ENCODE measurements around the gene C16orf92.

C16orf92 gene

DNA sequence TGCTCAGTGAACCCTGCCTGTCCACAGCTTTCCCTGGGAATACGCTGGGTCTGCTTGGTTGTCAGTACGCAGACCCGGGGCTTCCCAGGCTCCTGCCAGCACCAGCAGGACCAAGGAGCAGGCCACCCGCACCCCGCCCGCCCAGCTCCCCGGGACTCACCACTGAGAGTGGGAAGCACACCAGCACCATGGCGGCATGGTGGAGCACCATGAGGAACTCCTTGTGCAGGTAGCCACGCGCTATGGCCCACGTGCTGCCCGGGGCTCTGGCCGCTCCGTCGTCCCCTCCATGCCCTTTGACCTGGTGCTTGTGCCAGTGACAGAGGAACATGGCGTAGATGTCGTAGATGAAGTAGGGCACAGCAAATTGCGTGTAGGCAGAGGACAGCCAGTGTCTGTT lies 3.5 kb downstream of the C16orf92 start:
- no peak for TF ChIP-seq ZNF70 (CRISPR knock-in tag; IDR thresholded peaks at IDR 0.05)
- no peak for TF ChIP-seq PPARA (CRISPR knock-in tag; IDR thresholded peaks at IDR 0.05; ENCODE audit: borderline replicate concordance)
- no peak for TF ChIP-seq ZNF565 (CRISPR knock-in tag; conservative IDR thresholded peaks at IDR 0.05; ENCODE audit: low read depth)
- no peak for TF ChIP-seq CSDC2 (CRISPR knock-in tag; IDR thresholded peaks at IDR 0.05)
- TF ChIP-seq, protein P1, sequence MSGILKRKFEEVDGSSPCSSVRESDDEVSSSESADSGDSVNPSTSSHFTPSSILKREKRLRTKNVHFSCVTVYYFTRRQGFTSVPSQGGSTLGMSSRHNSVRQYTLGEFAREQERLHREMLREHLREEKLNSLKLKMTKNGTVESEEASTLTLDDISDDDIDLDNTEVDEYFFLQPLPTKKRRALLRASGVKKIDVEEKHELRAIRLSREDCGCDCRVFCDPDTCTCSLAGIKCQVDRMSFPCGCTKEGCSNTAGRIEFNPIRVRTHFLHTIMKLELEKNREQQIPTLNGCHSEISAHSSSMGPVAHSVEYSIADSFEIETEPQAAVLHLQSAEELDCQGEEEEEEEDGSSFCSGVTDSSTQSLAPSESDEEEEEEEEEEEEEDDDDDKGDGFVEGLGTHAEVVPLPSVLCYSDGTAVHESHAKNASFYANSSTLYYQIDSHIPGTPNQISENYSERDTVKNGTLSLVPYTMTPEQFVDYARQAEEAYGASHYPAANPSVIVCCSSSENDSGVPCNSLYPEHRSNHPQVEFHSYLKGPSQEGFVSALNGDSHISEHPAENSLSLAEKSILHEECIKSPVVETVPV (CRISPR knock-in tag; IDR thresholded peaks at IDR 0.05), result no peak
- TF ChIP-seq ZNF8 (CRISPR knock-in tag; IDR thresholded peaks at IDR 0.05), result no peak
- no peak for TF ChIP-seq ARNTL (CRISPR knock-in tag; IDR thresholded peaks at IDR 0.05; ENCODE audit: borderline replicate concordance, low read depth)
- TF ChIP-seq TCF4 (CRISPR knock-in tag; IDR thresholded peaks at IDR 0.05; ENCODE audit: borderline replicate concordance), result no peak
- TF ChIP-seq, protein P2, sequence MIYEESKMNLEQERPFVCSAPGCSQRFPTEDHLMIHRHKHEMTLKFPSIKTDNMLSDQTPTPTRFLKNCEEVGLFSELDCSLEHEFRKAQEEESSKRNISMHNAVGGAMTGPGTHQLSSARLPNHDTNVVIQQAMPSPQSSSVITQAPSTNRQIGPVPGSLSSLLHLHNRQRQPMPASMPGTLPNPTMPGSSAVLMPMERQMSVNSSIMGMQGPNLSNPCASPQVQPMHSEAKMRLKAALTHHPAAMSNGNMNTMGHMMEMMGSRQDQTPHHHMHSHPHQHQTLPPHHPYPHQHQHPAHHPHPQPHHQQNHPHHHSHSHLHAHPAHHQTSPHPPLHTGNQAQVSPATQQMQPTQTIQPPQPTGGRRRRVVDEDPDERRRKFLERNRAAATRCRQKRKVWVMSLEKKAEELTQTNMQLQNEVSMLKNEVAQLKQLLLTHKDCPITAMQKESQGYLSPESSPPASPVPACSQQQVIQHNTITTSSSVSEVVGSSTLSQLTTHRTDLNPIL (CRISPR knock-in tag; IDR thresholded peaks at IDR 0.05; ENCODE audit: low read depth), result no peak
- TF ChIP-seq ISL1 (CRISPR knock-in tag; IDR thresholded peaks at IDR 0.05), result no peak
- no peak for ATAC-seq

DNA sequence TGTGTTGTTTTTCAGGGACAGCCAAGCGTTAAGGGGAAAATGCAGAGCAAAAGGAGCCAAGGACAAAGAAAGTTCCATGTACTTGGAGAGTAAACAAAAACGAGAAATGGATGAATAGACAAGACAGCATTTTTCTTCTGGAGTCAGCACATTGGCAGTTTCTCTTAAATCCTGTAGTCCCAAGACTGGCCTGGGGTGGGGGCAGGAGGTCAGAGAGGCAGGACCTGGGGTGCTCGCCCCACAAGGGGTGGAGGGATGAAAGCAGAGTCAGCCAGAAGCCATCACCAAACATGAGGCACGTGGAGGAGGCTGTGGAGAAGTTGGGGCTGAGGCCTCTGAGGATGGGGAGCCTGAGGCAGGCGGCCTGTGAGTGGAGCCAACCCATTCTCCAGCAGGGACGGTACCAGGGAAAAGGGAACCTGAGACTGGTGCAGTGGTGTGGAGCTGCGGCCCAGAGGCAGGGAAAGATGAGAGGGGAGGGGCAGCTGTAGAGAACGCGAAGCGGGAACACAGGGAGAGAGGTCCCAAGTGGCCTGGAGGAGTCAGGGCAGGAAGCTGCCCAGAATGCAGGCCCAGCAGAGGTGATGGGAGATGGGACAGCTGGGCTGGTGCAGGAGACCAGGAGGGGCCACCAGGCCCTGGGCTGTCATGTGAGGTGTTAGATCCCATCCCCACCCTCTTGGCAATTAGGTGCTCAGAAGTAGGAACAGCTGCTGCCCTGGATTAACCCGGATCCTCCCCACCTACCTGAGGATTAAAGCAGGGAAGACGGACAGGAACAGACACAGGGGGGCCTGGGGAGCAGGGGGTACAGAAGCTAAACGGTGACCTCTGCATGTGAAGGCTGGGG lies 4.8 kb downstream of the C16orf92 start:
- TF ChIP-seq RARB (CRISPR knock-in tag; IDR thresholded peaks at IDR 0.05) (no peak), GLIS3 (CRISPR knock-in tag; IDR thresholded peaks at IDR 0.05) (no peak), TCF4 (CRISPR knock-in tag; IDR thresholded peaks at IDR 0.05; ENCODE audit: borderline replicate concordance) (no peak)

DNA sequence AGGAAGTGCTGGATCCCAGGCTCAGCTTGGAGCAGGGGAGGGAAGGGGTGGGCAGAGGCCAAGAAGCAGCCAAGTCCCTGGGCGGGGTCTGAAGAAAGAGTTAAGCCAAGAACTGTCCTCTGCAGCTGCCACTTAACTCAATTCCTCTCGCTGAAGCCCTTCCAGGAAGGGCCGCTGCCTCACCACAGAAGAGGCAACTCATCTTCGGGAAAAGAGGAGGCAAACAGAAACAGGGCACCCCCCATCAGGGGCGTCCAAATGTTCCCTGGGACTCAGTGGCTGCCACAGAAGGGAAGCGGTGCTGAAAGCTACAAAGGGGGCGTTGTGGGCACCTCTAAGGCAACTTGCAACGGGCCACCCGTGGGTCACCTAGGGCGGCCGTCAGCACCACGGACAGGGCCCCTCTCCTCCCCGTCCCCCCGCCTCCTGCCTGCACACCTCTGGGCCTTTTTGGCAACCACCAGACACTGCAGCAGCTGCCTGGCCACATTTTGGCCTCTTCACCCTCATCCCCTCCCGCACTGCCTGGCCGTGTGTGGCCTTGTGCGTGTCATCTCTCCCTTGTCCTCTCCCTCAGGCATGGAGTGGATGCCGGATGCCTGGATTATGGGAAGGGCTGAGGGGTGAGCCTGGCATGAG lies 5.6 kb downstream of the C16orf92 start:
- no peak for TF ChIP-seq ISL1 (CRISPR knock-in tag; IDR thresholded peaks at IDR 0.05)
- no peak for TF ChIP-seq ZNF565 (CRISPR knock-in tag; conservative IDR thresholded peaks at IDR 0.05; ENCODE audit: low read depth)
- TF ChIP-seq ZNF70 (CRISPR knock-in tag; IDR thresholded peaks at IDR 0.05), result no peak
- TF ChIP-seq, protein P1 (CRISPR knock-in tag; IDR thresholded peaks at IDR 0.05), result no peak
- no peak for TF ChIP-seq ESRRG (CRISPR knock-in tag; IDR thresholded peaks at IDR 0.05)
- TF ChIP-seq ZC3H10 (CRISPR knock-in tag; IDR thresholded peaks at IDR 0.05), result no peak
- no peak for TF ChIP-seq TOX (CRISPR knock-in tag; IDR thresholded peaks at IDR 0.05; ENCODE audit: borderline replicate concordance)
- TF ChIP-seq ZFP3 (CRISPR knock-in tag; IDR thresholded peaks at IDR 0.05), result no peak
- TF ChIP-seq GLIS3 (CRISPR knock-in tag; IDR thresholded peaks at IDR 0.05), result no peak
- no peak for TF ChIP-seq PPARA (CRISPR knock-in tag; IDR thresholded peaks at IDR 0.05; ENCODE audit: borderline replicate concordance)
- no peak for TF ChIP-seq BACH2 (CRISPR knock-in tag; IDR thresholded peaks at IDR 0.05; ENCODE audit: borderline replicate concordance)
- TF ChIP-seq CSDC2 (CRISPR knock-in tag; IDR thresholded peaks at IDR 0.05), result no peak
- no peak for TF ChIP-seq OSR1 (CRISPR knock-in tag; IDR thresholded peaks at IDR 0.05)
- ATAC-seq, result no peak

More for the DNA sequence above, 4.8 kb downstream of the C16orf92 start:
- ATAC-seq, result no peak

DNA sequence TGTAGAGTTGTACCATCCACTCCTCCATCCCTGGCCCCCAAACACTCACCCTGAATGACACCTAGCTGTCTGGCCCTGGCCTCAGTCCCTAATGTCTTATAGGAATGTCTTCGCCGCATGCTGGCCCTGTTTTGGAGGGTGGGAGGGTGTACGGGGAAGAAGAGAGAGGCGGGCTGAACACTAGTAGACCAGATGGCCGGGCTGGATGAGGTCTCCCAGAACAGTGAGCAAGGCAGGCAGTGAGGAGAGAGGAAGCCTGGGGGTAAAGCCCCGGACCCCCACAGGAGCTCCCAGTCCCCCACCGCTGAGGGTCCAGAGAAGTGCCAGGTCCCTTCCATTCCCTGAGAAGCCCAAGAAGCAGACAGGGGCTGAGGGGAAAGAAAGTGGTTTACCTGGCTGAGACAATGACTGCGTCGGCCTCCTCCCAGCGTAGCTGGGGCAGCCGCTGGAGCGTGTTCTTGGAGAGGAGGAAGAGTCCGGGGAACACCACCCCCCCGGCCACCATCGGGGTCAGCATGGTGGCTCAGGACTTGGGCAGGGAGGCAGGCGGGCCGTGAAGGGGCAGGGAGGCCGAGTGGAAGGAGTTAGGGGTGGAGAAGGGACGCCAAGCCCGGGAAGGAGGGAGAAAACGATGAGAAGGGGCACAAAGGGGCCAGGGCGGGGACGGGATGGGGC lies 7.2 kb downstream of the C16orf92 start:
- peak; percentile 5; the same call in 1 of the 3 replicates for ATAC-seq
- TF ChIP-seq ESRRG (CRISPR knock-in tag; IDR thresholded peaks at IDR 0.05) (no peak), RARB (CRISPR knock-in tag; IDR thresholded peaks at IDR 0.05) (no peak), CSDC2 (CRISPR knock-in tag; IDR thresholded peaks at IDR 0.05) (no peak), ISL1 (CRISPR knock-in tag; IDR thresholded peaks at IDR 0.05) (no peak), ZNF565 (CRISPR knock-in tag; conservative IDR thresholded peaks at IDR 0.05; ENCODE audit: low read depth) (no peak)
- TF ChIP-seq, protein P3, sequence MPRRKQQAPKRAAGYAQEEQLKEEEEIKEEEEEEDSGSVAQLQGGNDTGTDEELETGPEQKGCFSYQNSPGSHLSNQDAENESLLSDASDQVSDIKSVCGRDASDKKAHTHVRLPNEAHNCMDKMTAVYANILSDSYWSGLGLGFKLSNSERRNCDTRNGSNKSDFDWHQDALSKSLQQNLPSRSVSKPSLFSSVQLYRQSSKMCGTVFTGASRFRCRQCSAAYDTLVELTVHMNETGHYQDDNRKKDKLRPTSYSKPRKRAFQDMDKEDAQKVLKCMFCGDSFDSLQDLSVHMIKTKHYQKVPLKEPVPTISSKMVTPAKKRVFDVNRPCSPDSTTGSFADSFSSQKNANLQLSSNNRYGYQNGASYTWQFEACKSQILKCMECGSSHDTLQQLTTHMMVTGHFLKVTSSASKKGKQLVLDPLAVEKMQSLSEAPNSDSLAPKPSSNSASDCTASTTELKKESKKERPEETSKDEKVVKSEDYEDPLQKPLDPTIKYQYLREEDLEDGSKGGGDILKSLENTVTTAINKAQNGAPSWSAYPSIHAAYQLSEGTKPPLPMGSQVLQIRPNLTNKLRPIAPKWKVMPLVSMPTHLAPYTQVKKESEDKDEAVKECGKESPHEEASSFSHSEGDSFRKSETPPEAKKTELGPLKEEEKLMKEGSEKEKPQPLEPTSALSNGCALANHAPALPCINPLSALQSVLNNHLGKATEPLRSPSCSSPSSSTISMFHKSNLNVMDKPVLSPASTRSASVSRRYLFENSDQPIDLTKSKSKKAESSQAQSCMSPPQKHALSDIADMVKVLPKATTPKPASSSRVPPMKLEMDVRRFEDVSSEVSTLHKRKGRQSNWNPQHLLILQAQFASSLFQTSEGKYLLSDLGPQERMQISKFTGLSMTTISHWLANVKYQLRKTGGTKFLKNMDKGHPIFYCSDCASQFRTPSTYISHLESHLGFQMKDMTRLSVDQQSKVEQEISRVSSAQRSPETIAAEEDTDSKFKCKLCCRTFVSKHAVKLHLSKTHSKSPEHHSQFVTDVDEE (CRISPR knock-in tag; IDR thresholded peaks at IDR 0.05), result no peak
